ENCODE measurements around the gene CIITA.
"Not testable (repeated sequence)": the region's sequence is repeated elsewhere in the genome, so short reads cannot be mapped to it uniquely, and the experiment has no call there.

CIITA gene

DNA sequence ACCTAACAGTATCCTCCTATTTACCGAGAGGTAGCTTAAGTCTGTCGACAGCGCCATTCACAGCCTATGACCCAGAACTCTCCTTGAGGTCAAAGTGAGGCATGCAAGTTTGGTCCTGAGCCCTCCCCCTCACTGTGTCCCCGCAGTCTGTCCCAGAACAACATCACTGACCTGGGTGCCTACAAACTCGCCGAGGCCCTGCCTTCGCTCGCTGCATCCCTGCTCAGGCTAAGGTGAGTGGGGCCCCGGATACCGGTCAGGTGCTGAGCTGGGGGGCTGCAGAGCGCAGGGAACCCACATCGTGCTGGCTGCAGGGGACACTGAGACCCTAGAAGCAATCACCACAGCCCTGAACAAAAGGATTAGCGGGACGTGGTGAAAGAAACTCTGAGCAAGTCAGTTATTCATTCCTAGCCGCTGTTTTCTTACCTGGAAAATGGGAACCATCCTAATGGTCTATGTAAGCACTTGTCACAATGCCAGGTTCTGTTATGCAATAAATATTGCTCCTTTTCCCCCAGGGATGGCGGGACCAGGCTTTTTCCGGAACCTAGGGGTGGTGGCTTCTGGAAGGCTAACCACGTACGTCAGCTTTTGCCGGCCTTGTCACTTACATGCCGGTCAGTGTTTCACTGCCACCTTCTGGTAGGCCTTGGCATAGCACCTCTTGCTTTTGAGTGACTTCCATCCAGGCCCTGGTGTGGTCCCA is 41.4 kb downstream of the CIITA start:
- DNase-seq (ENCODE audit: low read depth in 3 of 3), result peak; percentile 66 to 87 (median 73)

DNA sequence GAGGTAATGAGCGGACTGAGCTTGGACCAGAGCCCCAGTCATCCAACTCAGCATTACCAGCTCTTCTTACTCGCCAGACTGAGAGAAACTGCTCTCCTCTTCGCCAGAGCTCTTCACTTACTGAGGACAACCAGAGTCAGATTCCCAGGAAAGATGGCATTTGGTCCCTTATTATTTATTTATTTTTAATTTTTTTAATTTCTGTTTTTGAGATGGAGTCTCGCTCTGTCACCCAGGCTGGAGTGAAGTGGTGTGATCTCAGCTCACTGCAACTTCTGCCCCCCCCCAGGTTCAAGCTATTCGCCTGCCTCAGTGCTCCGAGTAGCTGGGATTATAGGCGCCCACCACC is 42.0 kb downstream of the CIITA start:
- no peak for DNase-seq (ENCODE audit: low read depth in 3 of 3)

DNA sequence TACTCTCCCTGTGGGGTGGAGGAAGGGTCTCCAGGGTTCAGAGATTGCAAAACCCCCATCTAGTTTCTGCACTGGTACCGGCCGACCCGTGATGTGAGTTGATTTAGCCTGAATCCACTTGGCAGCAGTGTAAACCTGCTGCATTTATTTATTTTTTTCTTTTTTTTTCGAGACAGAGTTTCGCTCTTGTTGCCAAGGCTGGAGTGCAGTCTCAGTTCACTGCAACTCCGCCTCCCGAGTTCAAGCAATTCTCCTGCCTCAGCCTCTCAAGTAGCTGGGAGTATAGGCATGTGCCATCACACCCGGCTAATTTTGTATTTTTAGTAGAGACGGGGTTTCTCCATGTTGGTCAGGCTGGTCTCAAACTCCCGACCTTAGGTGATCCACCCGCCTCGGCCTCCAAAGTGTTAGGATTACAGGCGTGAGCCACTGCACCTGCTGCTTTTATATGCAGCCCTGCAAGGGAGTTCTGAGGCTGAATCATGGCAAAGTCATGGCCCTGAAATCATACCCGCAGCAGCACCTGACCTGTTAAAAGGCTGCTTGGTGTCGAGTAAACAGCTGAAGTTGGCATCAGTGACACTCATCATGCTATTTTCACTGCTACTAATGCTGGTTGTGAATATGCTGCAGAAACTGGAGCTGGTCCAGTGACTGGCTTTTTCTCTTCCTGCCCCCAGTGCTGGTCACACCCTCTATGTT is 43.9 kb downstream of the CIITA start:
- DNase-seq (ENCODE audit: low read depth in 3 of 3), result no peak

DNA sequence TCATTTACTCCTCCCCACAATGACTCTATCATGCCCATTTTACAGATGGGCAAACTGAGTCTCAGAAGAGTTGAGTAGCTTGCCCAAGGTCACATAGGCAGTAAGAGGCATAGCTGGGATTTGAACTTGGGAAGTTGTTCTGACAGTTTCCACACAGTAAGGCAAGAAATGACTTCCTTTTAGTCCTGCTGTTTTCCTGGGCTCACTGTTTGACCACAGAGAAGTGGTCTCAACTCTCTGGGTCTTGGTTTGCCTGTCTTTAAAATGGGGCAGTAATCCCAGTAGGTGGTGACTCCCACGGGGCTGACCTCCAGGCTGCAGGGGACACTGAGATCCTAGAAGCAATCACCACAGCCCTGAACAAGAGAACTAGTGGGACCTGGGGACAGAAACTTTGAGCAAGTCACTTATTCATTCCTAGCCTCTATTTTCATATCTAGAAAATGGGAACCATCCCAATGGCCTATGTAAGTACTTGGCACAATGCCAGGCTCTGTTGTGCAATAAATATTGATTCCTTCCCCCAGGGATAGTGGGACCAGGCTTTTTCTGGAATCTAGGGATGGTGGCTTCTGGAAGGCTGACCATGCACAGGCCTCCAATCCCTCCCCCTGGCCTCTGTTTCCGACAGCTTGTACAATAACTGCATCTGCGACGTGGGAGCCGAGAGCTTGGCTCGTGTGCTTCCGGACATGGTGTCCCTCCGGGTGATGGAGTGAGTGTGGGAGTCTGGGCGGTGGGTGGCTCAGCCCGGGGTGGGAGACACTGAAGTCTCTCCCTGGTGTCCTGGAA is 44.7 kb downstream of the CIITA start:
- no peak for DNase-seq (ENCODE audit: low read depth in 3 of 3)

DNA sequence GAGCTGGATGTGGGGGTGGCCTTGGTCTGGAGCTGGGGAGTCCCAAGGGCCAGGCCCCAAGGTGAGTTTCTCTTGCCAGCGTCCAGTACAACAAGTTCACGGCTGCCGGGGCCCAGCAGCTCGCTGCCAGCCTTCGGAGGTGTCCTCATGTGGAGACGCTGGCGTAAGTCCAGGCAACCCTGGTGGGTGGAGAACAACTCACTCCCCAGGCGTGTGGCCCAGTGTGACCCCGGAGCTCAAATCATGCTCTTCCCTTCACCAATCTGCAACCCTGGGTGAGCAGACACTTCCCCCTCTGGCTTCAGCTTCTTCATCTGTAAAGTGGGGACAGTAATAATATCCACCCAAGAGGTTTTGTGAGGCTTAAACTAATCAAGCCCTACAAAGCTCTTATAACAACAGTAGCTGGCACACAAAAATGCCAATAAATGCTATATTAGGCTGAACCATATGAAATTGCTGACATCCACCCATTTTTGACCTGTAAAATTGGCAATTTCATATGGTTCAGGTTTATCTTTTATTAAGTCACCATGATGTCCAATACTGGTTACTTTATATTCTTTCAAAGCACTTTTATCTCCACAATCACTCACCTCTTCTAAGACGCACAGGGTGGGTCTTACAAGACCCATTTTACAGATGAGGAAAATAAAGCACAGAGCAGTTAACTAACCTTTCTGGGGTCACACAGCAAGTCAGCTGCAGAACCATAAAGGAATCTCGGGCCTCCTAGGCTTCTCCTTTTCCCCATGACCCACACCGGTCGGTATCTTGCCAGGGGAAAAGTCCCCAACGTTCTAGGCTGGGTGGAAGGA is 45.5 kb downstream of the CIITA start:
- DNase-seq (ENCODE audit: low read depth in 3 of 3), result no peak

DNA sequence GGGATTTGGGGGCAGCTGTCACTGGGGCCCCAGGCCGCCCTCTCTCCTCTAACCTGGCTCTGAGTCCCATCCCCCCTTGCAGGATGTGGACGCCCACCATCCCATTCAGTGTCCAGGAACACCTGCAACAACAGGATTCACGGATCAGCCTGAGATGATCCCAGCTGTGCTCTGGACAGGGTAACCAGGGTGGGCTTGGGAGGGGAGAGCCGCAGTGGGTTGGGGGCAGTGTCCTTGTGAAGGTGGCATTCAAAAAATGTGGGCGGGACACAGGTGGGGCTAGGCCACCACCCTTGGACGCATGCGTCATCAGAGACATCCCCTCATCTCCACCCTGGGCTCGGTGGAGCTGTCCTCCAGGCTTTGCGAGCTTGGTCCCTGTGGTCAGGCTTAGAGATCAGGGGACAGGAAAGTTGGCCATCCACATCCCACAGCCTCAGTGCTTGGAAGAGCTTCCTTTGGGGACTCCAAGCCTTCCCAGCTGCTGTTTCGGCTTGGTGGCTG is 46.2 kb downstream of the CIITA start:
- no peak for DNase-seq (ENCODE audit: low read depth in 3 of 3)

DNA sequence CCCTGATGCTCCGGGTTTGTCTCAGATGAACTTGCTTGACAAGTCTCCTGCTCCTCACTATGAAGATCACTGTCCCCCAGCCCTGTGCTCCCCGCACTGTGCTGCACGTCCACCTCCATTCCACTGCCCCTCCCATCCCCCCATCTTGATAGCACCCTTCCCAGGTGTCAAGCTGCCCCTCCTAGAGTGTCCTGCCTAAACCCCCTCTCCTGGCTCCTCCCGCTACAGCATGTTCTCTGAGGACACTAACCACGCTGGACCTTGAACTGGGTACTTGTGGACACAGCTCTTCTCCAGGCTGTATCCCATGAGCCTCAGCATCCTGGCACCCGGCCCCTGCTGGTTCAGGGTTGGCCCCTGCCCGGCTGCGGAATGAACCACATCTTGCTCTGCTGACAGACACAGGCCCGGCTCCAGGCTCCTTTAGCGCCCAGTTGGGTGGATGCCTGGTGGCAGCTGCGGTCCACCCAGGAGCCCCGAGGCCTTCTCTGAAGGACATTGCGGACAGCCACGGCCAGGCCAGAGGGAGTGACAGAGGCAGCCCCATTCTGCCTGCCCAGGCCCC is 46.7 kb downstream of the CIITA start:
- DNase-seq (ENCODE audit: low read depth in 3 of 3), result no peak

DNA sequence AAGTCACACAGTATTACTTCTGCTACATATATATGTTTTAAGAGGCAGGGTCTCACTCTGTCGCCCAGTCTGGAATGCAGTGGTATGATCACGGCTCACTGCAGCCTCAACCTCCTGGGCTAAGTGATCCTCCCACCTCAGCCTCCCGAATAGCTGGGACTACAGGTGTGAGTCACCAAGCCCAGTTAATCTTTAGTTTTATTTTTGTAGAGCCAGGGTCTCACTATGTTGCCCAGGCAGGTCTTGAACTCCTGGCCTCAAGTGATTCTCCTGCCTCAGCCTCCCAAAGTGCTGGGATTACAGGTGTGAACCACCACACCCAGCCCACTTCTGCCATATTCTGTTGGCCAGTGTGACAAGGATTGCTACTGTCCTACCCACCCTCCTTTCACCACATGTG is 48.3 kb downstream of the CIITA start:
- DNase-seq (ENCODE audit: low read depth in 3 of 3), result not testable (repeated sequence)

DNA sequence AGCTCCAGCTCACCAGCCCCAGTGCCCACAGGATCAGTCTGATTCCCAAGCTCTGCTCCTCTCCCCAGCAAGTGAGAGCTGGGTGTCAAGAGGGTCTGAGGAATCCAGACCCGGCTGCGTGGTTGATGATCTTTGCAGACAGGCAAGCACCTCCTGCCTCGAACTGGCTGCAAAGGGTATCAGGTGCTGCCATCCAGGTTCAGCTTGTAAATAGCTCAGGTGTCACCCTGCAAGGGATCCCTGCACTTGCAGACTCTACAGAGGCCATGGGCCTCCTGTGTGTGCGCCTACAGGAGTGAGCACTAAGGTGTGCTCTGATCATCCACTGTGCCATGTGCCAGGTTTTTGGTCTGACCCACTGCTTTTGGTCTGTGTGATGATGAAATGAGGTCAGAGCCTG is 49.1 kb downstream of the CIITA start:
- no peak for DNase-seq (ENCODE audit: low read depth in 3 of 3)

DNA sequence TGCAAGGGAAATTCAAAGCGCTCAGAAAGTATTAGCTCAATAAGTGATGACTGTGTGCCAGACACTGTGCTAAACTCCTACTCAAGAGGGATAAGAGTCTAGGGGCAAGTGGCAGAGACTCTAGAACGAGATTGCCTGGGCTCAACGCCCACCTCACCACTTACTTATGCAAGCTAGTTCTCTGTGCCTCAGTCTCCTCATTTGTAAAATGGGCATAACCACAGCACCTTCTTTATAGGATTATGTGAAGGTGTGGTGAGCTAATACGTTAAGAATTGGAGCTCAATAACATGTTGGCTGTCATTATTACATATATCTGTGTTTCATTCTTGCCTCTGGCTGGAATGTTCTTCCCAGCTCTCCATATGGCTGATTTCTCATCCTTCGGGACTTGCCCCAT is 49.9 kb downstream of the CIITA start:
- no peak for DNase-seq (ENCODE audit: low read depth in 3 of 3)

DNA sequence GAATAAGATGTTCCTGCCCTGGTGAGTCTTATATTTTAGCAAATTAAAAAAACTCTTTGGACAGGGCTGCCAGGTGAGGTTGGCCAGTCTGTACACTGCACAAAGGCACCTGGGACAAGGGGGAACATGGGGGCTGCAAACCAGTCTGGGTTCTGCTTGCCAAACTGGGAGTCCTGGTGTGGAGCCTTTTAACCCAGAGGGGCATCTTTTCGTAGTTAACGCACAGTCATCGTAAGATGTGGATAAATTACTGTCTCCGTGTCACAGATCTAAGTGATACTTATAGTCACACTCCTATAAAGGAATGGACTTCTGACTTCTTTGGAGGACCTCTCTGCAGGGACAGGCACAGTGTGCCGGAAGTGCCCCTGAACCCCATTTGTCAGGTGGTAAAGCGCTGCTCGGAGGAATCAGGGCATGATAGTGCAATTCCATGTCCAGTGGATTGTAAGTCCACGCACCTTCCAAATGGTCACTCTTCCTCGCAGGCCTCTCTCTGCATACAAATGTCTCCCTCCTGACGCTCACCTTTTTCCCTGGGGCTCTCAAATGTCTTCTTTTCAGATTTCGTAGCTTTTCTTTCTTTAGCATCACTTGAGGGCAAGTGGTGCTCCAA is 50.6 kb downstream of the CIITA start:
- no peak for DNase-seq (ENCODE audit: low read depth in 3 of 3)

DNA sequence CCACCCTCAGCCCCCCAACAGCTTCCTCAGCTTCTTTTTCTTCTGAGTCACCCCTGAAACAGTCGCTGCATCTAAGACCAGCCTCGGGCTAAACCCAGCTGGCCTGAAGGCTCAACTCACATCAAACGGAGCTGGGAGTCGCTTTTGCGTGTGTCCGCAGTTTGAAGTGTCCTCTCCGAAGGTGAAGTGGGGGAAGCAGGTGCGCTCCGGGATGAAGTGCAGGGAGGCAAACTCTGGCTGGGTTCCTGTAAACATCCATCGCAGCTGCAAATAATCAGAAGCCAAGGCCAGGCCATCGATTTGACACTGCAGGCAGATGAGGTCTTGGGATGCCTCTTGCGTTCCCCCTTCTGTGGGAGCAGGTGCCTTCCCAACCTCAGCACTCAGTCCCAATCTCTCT is 52.1 kb downstream of the CIITA start:
- DNase-seq (ENCODE audit: low read depth in 3 of 3), result not testable (repeated sequence)

DNA sequence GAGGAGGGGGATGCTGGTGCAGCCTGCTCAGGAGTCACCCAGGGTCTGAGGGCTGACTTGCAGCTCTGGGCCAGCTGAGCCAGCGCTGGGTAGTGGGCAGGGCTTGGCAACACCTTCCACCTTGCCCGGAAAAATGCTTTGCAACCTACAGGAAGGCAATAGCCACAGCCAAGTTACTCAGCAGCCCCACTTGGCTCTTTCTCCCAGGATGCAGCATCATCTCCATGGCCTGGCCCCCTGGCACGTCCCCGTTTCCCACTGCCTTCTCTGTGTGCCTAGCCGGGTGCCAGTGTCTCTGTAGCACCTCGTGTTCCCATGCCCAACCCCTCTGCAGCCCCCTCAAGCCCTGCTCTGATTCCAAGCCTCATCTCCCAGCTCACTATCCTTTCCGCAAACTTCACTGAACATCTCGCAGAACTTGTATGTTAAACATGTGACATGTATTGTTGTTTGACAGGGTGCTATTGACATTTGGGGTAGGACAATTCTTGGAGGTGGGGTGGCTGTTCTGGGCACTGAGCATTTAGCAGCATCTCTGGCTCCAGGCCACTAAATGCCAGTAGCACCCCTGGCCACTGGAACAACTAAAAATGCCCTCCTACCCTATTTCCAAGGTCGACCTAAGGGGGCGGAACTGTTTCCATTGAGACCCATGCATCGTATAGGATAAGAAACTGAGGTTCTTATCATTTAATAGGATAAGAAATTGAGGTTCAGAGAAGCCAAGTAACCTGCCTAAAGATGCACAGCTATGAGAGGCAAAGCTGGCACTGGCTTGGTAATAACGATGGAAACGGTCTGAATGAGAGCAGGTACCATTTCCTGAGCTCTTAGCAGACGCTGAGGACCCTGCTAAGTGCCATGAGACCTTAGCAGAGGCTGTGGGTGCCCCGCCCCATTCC is 53.1 kb downstream of the CIITA start:
- no peak for DNase-seq (ENCODE audit: low read depth in 3 of 3)

DNA sequence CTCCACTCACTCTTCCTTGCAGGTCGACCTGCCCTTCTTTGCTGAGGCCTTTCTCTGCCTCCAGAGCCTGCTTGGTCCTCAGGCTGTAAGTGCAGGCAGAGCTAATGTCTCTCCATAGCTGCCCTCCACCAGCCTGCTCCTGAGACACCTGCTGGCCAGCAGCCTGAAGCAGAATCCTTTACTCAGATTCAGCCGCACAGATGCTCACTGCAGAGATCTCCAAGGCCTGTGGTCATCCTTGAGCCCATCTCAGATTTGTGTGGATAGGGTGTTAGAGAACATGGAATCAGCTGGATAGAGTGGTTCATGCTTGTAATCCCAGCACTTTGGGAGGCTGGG is 53.7 kb downstream of the CIITA start:
- no peak for DNase-seq (ENCODE audit: low read depth in 3 of 3)

DNA sequence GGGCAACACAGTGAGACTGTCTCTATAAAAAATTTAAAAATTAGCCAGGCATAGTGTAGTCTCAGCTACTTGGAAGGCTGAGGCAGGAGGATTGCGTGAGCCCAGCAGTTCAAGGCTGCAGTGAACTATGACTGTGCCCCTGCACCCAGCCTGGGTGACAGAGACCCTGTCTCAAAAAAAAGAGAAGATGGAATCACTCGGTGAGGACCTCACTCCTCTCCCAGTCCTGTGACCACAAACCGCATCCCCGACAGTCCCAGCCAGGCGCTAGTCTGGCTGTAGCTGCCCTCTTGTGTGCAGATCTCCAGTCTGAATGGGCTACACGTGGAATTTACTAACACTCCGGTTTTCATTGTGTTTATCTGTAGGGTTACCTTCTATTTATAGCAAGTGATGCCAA is 54.1 kb downstream of the CIITA start:
- DNase-seq (ENCODE audit: low read depth in 3 of 3), result no peak

DNA sequence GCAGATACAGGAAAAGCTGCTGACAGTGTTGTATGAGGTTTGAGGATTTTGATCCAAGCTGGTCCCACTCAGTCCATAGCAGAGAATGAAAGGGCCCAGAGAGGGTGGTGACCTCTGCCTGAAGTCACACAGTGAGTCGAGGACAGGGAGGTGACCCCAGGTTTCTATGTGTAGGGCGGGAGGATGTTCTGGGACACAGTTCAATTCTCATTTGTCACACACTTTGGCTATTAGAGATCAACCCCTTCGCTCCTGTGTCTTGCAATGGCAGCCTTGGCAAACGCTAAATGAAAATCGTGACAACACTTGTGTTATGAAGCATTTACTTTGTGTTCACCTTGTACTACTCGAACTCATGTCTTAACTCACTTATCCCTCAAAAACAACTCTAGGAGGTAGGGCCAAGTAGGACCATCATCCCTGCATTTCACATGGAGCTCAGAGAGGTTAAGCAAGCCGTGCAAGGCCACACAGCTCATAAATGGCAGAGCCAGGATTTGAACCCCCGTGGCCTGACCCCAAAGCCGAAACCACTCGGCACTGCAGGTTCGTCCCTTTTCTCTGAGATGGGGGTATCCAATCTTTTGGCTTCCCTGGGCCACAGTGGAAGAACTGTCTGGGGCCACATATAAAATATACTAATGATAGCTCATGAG is 55.1 kb downstream of the CIITA start:
- no peak for DNase-seq (ENCODE audit: low read depth in 3 of 3)

DNA sequence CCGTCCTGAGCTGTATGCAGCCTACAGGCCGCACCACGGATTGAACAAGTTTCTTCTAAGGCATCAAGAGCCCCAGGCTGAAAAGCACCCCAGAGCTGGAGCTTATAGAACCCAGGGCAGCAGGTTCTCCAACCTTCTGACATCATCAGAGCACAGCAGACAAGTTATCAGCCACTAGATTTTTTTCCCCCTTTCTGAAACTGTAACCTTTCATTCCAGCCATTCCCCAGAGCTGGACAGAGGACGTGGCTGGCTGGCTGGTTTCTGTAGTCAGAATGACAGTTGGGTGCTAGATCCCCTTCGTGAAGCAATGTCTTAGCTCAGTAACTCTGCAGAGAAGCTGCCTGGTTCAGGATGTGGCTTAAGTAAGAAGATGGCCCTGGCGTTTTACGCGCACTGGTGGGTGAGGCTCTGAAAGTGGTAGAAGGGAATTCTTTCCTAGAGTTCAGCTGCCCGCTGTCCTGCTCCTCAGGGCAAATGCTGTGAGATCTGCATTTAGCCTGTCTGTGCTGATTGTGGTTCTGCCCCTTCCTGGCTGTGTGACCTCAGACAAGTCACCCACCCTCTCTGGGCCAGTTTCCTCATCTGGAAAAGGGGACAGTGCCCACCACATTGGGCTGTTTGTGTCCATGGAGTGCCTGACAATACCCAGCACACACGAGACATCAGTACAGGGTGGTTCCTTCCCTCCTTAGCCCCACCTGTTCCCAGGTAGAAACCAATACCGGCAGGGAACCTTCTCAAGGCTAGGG is 56.1 kb downstream of the CIITA start:
- DNase-seq (ENCODE audit: low read depth in 3 of 3), result no peak

DNA sequence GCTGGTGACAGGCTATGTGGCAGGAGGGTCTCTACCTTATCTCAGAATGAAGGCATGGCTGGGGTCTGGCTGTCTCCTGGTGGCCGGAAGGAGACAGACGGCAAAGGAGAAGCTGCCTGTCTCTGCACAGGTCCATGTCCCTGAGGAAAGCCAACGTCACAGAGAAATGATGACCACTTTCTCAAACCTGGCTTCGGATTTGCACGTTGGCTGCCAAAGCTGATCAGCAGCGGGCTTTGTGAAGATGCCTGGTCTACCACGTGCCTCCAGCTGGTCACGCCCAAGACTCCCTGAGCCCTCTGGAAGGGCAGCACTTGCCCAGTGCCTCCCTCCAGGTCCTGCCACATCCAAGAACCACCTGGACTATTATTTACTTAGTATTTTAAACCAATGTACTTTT is 56.9 kb downstream of the CIITA start:
- DNase-seq (ENCODE audit: low read depth in 3 of 3), result no peak
